ENCODE results near the gene TUBB8B.
"Not testable (repeated sequence)": the region's sequence is repeated elsewhere in the genome, so short reads cannot be mapped to it uniquely, and the experiment has no call there.

GRCh38 chr18:64279-64678, 14.9 kb upstream of the TUBB8B start:
- TF ChIP-seq CTCF (IDR thresholded peaks at IDR 0.05 in 8 of 11, conservative IDR thresholded peaks at IDR 0.05 in 3 of 11); POLR2AphosphoS5 (IDR thresholded peaks at IDR 0.05): not testable (repeated sequence)
